Tibial nerve (tissue), 4 donors: ENCODE measurements around the gene SDK1. TPM values are rescaled to one million over a fixed set of nuclear protein-coding genes. Genes with fewer than 3 reads are reported as not detected.

Source experiments
- DNase-seq, 2 donors: peaks; one replicate each; pipeline ENCODE4 v3.0.0-alpha.2; 2019; ENCODE audit warnings: low spot score in 2 of 2
- H3K27ac ChIP-seq, 4 donors: fragments of 200-600 bp; sonication (generic) in 3 of 4; one replicate each; pipeline ENCODE4 v1.5.1; 2017 to 2019; ENCODE audit warnings: mild to moderate bottlenecking in 1 of 4
- H3K27me3 ChIP-seq, 2 donors: fragments of 200-600 bp; sonication (generic) in 1 of 2; one replicate each; pipeline versions ENCODE4 v1.5.1 to v1.6.0; 2017 to 2019
- H3K36me3 ChIP-seq, 3 donors: fragments of 200-600 bp; sonication (generic); one replicate each; pipeline ENCODE4 v1.5.1; 2018 to 2019
- H3K4me1 ChIP-seq, 4 donors: fragments of 200-600 bp; sonication (generic) in 3 of 4; one replicate each; pipeline ENCODE4 v1.5.1; 2017 to 2019
- H3K4me3 ChIP-seq, 4 donors: fragments of 200-600 bp; sonication (generic) in 3 of 4; one replicate each; pipeline ENCODE4 v1.5.1; 2017 to 2019; ENCODE audit warnings: mild to moderate bottlenecking in 1 of 4, moderate library complexity in 1 of 4
- H3K9me3 ChIP-seq, 4 donors: fragments of 200-600 bp; sonication (generic) in 3 of 4; one replicate each; pipeline ENCODE4 v1.5.1; 2017 to 2019
- EP300 ChIP-seq, 2 donors: sonication (generic); formaldehyde crosslinking; IDR thresholded peaks; one replicate each; pipeline ENCODE4 v1.6.1; 2017; ENCODE audit warnings: antibody characterized with exemption in 2 of 2, mild to moderate bottlenecking in 1 of 2
- POLR2A ChIP-seq, 2 donors: fragments of 450-650 bp; IDR thresholded peaks; one replicate each; pipeline ENCODE4 v1.6.1; 2017; ENCODE audit warnings: antibody characterized with exemption in 2 of 2, mild to moderate bottlenecking in 2 of 2, moderate library complexity in 2 of 2
- WGBS, 2 donors: methylation state at CpG; one replicate each; pipeline ENCODE4 v1.1.5; 2018; 5-methylcytosine and 5-hydroxymethylcytosine counted together
- total RNA-seq, 4 donors: library from RNA; depleted of rRNA; stranded (reverse); fragments of >200 nt; gene quantifications; one replicate each; pipeline ENCODE4 v1.1.0, GENCODE V29; 2016
- TF ChIP-seq, protein P1 (sequence below), 5 experiments: fragments of 200-600 bp in 3 of 5; fragments of 450-650 bp in 2 of 5; sonication (generic) in 3 of 5; IDR thresholded peaks; one replicate each; pipeline ENCODE4 v1.5.1; 2016 to 2019; ENCODE audit warnings: antibody characterized with exemption in 5 of 5, mild to moderate bottlenecking in 3 of 5, moderate library complexity in 2 of 5

Gene SDK1
- total RNA-seq, 4 donors from 2014 or later, result 8.2 to 16.2 (median 12.9) TPM

DNA sequence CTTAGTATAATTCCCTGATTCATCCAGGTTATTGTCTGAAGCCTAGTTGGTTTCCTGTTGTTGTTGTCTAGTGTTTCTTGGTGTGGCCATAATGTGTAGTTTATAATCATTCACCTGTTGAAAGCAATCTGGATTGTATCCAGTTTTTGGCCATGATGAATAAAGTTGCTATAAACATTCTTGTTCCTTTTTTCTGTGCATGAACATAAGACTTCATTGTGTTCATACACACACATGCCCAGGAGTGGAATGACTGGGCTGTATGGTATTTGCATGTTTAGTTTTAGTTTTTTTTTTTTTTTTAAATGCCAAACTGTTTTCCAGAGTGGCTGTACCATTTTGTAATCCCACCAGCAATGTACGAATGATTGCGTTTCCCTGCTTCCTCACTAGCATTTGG is 349.8 kb downstream of the SDK1 start:
- H3K27ac ChIP-seq, result no peak overlapping the region
- WGBS, 2 donors, result 44 to 57% methylated on average over 2 of the region's 2 CpGs
- no peaks in the 10 kb centered on the region for H3K36me3 ChIP-seq
- no peaks in the 10 kb centered on the region for H3K9me3 ChIP-seq
- H3K4me1 ChIP-seq, result no peaks in the 10 kb centered on the region
- H3K27me3 ChIP-seq, result no peaks in the 10 kb centered on the region
- no peak for DNase-seq
- H3K4me3 ChIP-seq, result no peak overlapping the region
- TF ChIP-seq POLR2A (IDR thresholded peaks at IDR 0.05) (no peak), EP300 (IDR thresholded peaks at IDR 0.05) (no peak)
- TF ChIP-seq, protein P1, sequence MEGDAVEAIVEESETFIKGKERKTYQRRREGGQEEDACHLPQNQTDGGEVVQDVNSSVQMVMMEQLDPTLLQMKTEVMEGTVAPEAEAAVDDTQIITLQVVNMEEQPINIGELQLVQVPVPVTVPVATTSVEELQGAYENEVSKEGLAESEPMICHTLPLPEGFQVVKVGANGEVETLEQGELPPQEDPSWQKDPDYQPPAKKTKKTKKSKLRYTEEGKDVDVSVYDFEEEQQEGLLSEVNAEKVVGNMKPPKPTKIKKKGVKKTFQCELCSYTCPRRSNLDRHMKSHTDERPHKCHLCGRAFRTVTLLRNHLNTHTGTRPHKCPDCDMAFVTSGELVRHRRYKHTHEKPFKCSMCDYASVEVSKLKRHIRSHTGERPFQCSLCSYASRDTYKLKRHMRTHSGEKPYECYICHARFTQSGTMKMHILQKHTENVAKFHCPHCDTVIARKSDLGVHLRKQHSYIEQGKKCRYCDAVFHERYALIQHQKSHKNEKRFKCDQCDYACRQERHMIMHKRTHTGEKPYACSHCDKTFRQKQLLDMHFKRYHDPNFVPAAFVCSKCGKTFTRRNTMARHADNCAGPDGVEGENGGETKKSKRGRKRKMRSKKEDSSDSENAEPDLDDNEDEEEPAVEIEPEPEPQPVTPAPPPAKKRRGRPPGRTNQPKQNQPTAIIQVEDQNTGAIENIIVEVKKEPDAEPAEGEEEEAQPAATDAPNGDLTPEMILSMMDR (IDR thresholded peaks at IDR 0.05), result no peak

DNA sequence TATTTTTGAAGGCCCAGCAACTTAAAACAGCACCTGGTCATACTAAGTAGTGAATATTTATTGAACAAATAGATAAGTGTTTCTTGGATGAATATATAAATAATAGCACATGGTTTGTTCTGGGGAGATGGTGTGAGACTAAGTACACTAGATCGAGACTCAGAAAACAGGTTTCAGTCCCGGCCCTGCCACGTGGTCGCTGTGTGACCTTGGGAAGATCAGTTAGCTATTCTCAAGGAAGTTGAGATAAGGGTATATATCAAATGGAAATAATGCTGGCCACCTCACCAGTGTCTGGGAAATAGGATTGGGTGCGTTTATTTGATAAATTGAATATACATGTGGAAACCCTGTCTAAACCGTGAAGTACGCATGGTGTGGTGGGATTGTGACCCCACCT is 354.6 kb downstream of the SDK1 start:
- TF ChIP-seq EP300 (IDR thresholded peaks at IDR 0.05), result no peak
- TF ChIP-seq, protein P1 (IDR thresholded peaks at IDR 0.05), result no peak
- TF ChIP-seq POLR2A (IDR thresholded peaks at IDR 0.05), result no peak
- Histone ChIP-seq H3K36me3 (no peaks in the 10 kb centered on the region), H3K9me3 (no peaks in the 10 kb centered on the region), H3K27me3 (no peaks in the 10 kb centered on the region), H3K27ac (no peak overlapping the region), H3K4me1 (no peaks in the 10 kb centered on the region), H3K4me3 (no peak overlapping the region)
- no peak for DNase-seq
- 93 to 95% methylated on average over 7 of the region's 7 CpGs for WGBS, 2 donors

DNA sequence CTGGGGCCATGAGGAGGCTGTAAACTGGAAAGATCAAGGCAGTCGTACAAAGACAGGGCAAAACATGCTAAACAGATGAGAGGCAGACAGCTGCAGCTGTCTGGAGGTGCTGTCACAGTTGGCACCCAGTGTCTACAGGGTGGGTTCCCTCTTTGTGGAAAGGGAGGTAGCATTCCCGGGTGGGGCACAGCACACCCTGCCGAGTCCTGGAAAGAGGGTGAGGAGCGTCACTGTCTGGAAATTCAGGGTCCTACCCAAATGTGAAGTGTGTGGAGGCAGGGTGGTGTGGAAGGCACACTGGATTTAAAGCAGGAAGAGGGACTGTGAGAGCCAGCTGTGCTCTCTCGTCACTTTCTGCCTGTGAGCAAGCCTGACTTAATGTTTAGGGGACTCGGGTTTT is 356.2 kb downstream of the SDK1 start:
- Histone ChIP-seq H3K4me3 (no peak overlapping the region), H3K27me3 (no peaks in the 10 kb centered on the region), H3K36me3 (no peaks in the 10 kb centered on the region), H3K27ac (no peak overlapping the region), H3K9me3 (no peaks in the 10 kb centered on the region), H3K4me1 (no peaks in the 10 kb centered on the region)
- 81 to 85% methylated on average over 6 of the region's 6 CpGs for WGBS, 2 donors
- no peak for DNase-seq
- TF ChIP-seq, protein P1 (IDR thresholded peaks at IDR 0.05), result no peak
- TF ChIP-seq POLR2A (IDR thresholded peaks at IDR 0.05) (no peak), EP300 (IDR thresholded peaks at IDR 0.05) (no peak)

DNA sequence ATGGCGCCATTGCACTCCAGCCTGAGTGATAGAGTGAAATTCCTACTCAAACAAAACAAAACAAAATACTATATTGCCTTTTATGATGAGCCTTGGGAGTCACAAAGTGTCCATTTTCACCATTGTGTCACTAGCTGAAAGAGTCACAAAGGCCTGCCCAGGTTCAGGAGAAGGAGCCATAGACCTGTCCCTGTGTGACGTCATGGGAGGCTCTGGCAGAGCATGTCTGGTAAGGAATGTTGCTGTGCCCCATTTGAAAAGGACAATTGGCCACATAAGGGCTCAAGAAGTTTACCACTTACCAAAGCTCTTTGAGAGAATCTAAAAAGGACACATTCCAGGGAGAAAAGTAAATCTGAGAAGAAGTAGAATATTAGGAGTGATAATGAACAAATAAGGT is 367.7 kb downstream of the SDK1 start:
- H3K4me3 ChIP-seq, result no peak overlapping the region
- DNase-seq, result no peak
- TF ChIP-seq, protein P1 (IDR thresholded peaks at IDR 0.05), result no peak
- TF ChIP-seq EP300 (IDR thresholded peaks at IDR 0.05) (no peak), POLR2A (IDR thresholded peaks at IDR 0.05) (no peak)
- H3K36me3 ChIP-seq, result no peaks in the 10 kb centered on the region
- no peaks in the 10 kb centered on the region for H3K4me1 ChIP-seq
- no peaks in the 10 kb centered on the region for H3K9me3 ChIP-seq
- 88 to 90% methylated on average over 2 of the region's 2 CpGs for WGBS, 2 donors
- H3K27me3 ChIP-seq, result no peaks in the 10 kb centered on the region
- no peak overlapping the region for H3K27ac ChIP-seq

DNA sequence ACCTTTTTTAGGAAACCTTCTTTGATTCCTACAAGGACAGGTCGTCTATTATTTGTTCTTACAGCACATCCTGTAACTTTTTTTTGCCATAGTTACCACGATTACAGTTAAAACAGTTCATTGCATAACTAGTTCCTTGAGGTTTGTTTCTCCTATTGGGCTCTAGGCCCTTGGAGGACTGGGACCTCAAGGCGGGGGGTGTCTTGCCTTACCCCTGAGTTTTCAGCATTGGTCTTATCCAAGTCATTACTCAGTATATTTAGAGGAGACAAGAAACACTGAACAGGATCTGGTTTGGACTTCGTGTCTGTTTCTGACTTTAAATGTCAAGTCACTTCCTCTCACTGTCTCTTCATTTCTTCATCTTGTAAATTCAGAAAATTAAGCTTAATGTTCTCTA is 369.8 kb downstream of the SDK1 start:
- no peak for DNase-seq
- no peaks in the 10 kb centered on the region for H3K36me3 ChIP-seq
- no peaks in the 10 kb centered on the region for H3K9me3 ChIP-seq
- no peak overlapping the region for H3K27ac ChIP-seq
- H3K4me3 ChIP-seq, result no peak overlapping the region
- no peaks in the 10 kb centered on the region for H3K27me3 ChIP-seq
- TF ChIP-seq, protein P1 (IDR thresholded peaks at IDR 0.05), result no peak
- TF ChIP-seq EP300 (IDR thresholded peaks at IDR 0.05), result no peak
- TF ChIP-seq POLR2A (IDR thresholded peaks at IDR 0.05), result no peak
- 52 to 63% methylated on average over 4 of the region's 4 CpGs for WGBS, 2 donors
- H3K4me1 ChIP-seq, result no peaks in the 10 kb centered on the region
